Lung (tissue), 12 donors: ENCODE measurements around the gene NOC4L. TPM values are rescaled to one million over a fixed set of nuclear protein-coding genes. Genes with fewer than 3 reads are reported as not detected.

Source experiments
- ATAC-seq: fragments of 200-7000 bp; cut with Tn5 transposase; one replicate; pipeline ENCODE4 v1.9.1; 2020; ENCODE audit warnings: moderate number of reproducible peaks; ENCODE audit not compliant: insufficient read depth, low FRiP score
- DNase-seq, 3 donors: peaks; one replicate each; pipeline ENCODE4 v3.0.0-alpha.2; 2013 to 2017
- H3K27ac ChIP-seq, 2 donors: one replicate each; pipeline ENCODE4 v1.5.1; 2013; ENCODE audit warnings: mild to moderate bottlenecking in 2 of 2, moderate library complexity in 2 of 2, control low read depth in 1 of 2, inconsistent platforms in 1 of 2, low read depth in 1 of 2, low read length in 1 of 2
- H3K27me3 ChIP-seq, 3 donors: one replicate each; pipeline ENCODE4 v1.5.1; 2013; ENCODE audit warnings: low read length in 2 of 3; ENCODE audit not compliant: control insufficient read depth in 3 of 3, insufficient read depth in 3 of 3
- H3K36me3 ChIP-seq, 4 donors: one replicate each; pipeline ENCODE4 v1.5.1; 2013; ENCODE audit warnings: low read length in 4 of 4, mild to moderate bottlenecking in 1 of 4, moderate library complexity in 1 of 4; ENCODE audit not compliant: control insufficient read depth in 4 of 4, insufficient read depth in 4 of 4
- H3K4me1 ChIP-seq, 5 donors: one replicate each; pipeline ENCODE4 v1.5.1; 2013; ENCODE audit warnings: low read length in 5 of 5, mild to moderate bottlenecking in 2 of 5, moderate library complexity in 1 of 5; ENCODE audit not compliant: control insufficient read depth in 5 of 5, insufficient read depth in 5 of 5
- H3K4me3 ChIP-seq: one replicate; pipeline ENCODE4 v1.5.1; 2013; ENCODE audit warnings: mild to moderate bottlenecking, control low read depth, moderate library complexity
- H3K9ac ChIP-seq, 2 donors: one replicate each; pipeline ENCODE4 v1.5.1; 2013; ENCODE audit warnings: low read length in 2 of 2, control low read depth in 1 of 2; ENCODE audit not compliant: insufficient read depth in 1 of 2
- H3K9me3 ChIP-seq, 4 donors: one replicate each; pipeline ENCODE4 v1.5.1; 2013; ENCODE audit warnings: low read length in 3 of 4, mild to moderate bottlenecking in 1 of 4, moderate library complexity in 1 of 4; ENCODE audit not compliant: control insufficient read depth in 4 of 4, insufficient read depth in 3 of 4
- WGBS, 2 donors: extraction: QIAGEN DNeasy Blood & Tissue Kit; methylation state at CpG; one replicate each; pipeline ENCODE4 v1.1.7; 2013; 5-methylcytosine and 5-hydroxymethylcytosine counted together
- polyA plus RNA-seq, 2 donors: library from polyadenylated mRNA; stranded (reverse); fragments of 200-250 nt; gene quantifications; one replicate each; pipeline ENCODE4 v1.2.1, GENCODE V29; 2013
- total RNA-seq, 2 donors: library from RNA; depleted of rRNA in 1 of 2; stranded (reverse); fragments of >200 nt in 1 of 2; gene quantifications; one replicate each; pipeline ENCODE4 v1.2.1, GENCODE V29; 2014 to 2021
- TF ChIP-seq, protein P1 (sequence below): IDR thresholded peaks from 2 replicates; pipeline ENCODE4 v1.5.1; 2012; ENCODE audit warnings: mild to moderate bottlenecking; ENCODE audit errors: control extremely low read depth, extremely low read depth
- donor health status: control.
- donor health status: control.
- donor health status: Bipolar disorder and iron deficiency.
- donor health status: healthy.
- donor health status: DM: yes; HTN: yes; CAD: no.

NOC4L gene
- total and polyA plus RNA-seq, 4 donors, result 6.3 to 27.8 (median 25.9) TPM

GRCh38 chr12:132175496-132176384 is 31.5 kb downstream of the NOC4L start:
- DNase-seq (no peak), ATAC-seq (no peak)

DNA sequence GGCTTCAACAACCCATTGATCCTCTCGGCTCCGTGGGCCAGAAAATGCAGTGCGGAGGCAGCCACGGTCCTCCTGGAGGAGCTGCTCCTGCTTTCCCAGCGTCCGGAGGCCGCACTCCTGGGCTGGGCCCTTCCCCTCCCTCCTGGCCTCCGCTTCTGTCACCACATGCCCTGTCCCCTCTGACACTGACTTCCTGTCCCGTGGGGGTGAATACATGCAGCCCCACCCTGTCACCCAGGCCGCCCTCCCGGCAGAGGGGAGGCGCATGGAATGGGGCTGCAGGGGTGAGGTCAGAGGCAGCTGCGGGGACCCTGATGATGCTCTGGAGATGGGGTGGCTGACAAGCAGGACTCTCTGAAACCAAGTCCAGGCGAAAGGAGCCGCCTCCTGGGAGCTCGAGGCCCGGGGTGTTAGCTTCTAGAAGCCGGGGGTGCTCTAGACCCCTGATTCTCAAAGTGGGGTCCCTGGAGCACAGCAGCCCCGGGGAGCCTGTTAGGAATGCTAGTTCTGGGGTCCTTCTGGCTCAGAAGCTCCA is 32.2 kb downstream of the NOC4L start:
- ATAC-seq (no peak), DNase-seq (no peak)
- Histone ChIP-seq H3K27me3 (peaks cover 0 to 34% (median 0%) of the 10 kb centered on the region in 3 donors), H3K4me3 (no peak overlapping the region), H3K9ac (no peak overlapping the region), H3K9me3 (peaks cover 0 to 6% (median 0%) of the 10 kb centered on the region in 4 donors), H3K4me1 (no peaks in the 10 kb centered on the region), H3K27ac (no peak overlapping the region), H3K36me3 (no peaks in the 10 kb centered on the region)
- TF ChIP-seq, protein P1, sequence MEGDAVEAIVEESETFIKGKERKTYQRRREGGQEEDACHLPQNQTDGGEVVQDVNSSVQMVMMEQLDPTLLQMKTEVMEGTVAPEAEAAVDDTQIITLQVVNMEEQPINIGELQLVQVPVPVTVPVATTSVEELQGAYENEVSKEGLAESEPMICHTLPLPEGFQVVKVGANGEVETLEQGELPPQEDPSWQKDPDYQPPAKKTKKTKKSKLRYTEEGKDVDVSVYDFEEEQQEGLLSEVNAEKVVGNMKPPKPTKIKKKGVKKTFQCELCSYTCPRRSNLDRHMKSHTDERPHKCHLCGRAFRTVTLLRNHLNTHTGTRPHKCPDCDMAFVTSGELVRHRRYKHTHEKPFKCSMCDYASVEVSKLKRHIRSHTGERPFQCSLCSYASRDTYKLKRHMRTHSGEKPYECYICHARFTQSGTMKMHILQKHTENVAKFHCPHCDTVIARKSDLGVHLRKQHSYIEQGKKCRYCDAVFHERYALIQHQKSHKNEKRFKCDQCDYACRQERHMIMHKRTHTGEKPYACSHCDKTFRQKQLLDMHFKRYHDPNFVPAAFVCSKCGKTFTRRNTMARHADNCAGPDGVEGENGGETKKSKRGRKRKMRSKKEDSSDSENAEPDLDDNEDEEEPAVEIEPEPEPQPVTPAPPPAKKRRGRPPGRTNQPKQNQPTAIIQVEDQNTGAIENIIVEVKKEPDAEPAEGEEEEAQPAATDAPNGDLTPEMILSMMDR, result no peak
- 65 to 71% methylated on average over 19 of the region's 19 CpGs for WGBS, 2 donors

More at GRCh38 chr12:132175496-132176384, 31.5 kb downstream of the NOC4L start:
- Histone ChIP-seq H3K4me1 (no peaks in the 10 kb centered on the region), H3K36me3 (no peaks in the 10 kb centered on the region), H3K4me3 (no peak overlapping the region), H3K27me3 (peaks cover 0 to 36% (median 0%) of the 10 kb centered on the region in 3 donors), H3K9ac (no peak overlapping the region), H3K27ac (no peak overlapping the region), H3K9me3 (peaks cover 0 to 2% (median 0%) of the 10 kb centered on the region in 4 donors)
- WGBS, 2 donors, result 71 to 80% methylated on average over 35 of the region's 35 CpGs
- TF ChIP-seq, protein P1, result no peak

GRCh38 chr12:132176920-132177551 is 32.8 kb downstream of the NOC4L start:
- Histone ChIP-seq H3K9me3 (peaks cover 0 to 6% (median 0%) of the 10 kb centered on the region in 4 donors), H3K9ac (no peak overlapping the region), H3K36me3 (no peaks in the 10 kb centered on the region), H3K27ac (no peak overlapping the region), H3K4me1 (no peaks in the 10 kb centered on the region), H3K4me3 (no peak overlapping the region), H3K27me3 (peaks cover 0 to 33% (median 0%) of the 10 kb centered on the region in 3 donors)
- ATAC-seq (no peak), DNase-seq (no peak)
- 78 to 88% methylated on average over 25 of the region's 25 CpGs for WGBS, 2 donors
- TF ChIP-seq, protein P1, result no peak
